ENCODE measurements around the gene PTPRD. TPM values are rescaled to one million over a fixed set of nuclear protein-coding genes. Genes with fewer than 3 reads are reported as not detected.
"Not testable (repeated sequence)": the region's sequence is repeated elsewhere in the genome, so short reads cannot be mapped to it uniquely, and the experiment has no call there.

Gene PTPRD
- total RNA-seq, 4 donors from 2014 or later = 0.78 to 11.7 (median 1.6) TPM

DNA sequence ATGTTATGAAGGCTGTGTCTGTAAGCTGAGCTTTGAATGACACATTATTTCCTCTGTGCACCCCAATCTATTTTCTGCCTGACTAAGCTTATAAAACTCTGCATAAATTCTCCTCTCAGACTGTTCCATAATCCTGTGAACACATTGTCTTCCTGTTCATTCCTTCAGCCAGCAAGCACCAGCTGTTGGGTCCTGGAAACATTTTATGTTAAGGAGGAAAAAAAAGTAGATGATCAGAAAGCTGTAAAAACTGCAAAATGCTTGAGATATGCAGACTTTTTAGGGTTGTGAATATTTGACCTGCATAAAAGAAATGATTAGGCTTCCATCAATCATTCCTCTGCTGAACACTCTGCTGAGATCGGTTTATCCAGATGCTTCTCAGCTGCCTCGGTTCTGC lies 1567.2 kb downstream of the PTPRD start:
- H3K4me1 ChIP-seq = no peaks in the 10 kb centered on the region
- intact Hi-C loops (cut with DNase I; ENCODE audit: low total_unique reads) = no loop called here
- no peaks in the 10 kb centered on the region for H3K9me3 ChIP-seq
- H3K27me3 ChIP-seq = no peaks in the 10 kb centered on the region
- no peak overlapping the region for H3K4me3 ChIP-seq
- in situ Hi-C loops (cut with MboI; ENCODE audit: low sequenced_read_pairs in 4 of 4) = no loop called here
- DNase-seq (no peak), ATAC-seq (no peak)
- H3K27ac ChIP-seq = no peak overlapping the region
- no peak for TF ChIP-seq POLR2A (IDR thresholded peaks at IDR 0.05)
- TF ChIP-seq, protein P1, sequence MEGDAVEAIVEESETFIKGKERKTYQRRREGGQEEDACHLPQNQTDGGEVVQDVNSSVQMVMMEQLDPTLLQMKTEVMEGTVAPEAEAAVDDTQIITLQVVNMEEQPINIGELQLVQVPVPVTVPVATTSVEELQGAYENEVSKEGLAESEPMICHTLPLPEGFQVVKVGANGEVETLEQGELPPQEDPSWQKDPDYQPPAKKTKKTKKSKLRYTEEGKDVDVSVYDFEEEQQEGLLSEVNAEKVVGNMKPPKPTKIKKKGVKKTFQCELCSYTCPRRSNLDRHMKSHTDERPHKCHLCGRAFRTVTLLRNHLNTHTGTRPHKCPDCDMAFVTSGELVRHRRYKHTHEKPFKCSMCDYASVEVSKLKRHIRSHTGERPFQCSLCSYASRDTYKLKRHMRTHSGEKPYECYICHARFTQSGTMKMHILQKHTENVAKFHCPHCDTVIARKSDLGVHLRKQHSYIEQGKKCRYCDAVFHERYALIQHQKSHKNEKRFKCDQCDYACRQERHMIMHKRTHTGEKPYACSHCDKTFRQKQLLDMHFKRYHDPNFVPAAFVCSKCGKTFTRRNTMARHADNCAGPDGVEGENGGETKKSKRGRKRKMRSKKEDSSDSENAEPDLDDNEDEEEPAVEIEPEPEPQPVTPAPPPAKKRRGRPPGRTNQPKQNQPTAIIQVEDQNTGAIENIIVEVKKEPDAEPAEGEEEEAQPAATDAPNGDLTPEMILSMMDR (IDR thresholded peaks at IDR 0.05 in 4 of 5, conservative IDR thresholded peaks at IDR 0.05 in 1 of 5) = no peak
- H3K36me3 ChIP-seq = no peaks in the 10 kb centered on the region

DNA sequence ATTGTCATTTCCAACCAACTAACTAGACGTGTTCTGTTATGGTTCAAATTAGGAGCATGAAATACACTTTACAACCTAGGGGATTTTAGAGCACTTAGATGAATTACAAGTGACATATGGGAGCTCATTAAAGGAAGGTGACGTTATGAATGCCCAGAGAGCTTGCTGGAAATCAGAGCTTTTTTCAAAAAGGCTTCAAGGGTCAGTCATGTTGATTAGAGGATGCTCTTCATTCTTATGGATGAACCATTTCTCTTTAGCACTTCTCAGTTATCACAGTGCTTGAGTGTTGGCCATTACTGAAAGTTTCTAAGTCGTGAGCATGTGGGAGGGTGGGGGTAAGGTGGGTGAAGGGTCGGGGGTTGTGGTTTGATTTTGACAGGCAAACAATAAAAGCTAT lies 1567.7 kb downstream of the PTPRD start:
- Histone ChIP-seq H3K27ac (no peak overlapping the region), H3K36me3 (no peaks in the 10 kb centered on the region), H3K4me3 (no peak overlapping the region), H3K4me1 (no peaks in the 10 kb centered on the region), H3K27me3 (no peaks in the 10 kb centered on the region), H3K9me3 (no peaks in the 10 kb centered on the region)
- intact Hi-C loops (cut with DNase I; ENCODE audit: low total_unique reads) (no loop called here), in situ Hi-C loops (cut with MboI; ENCODE audit: low sequenced_read_pairs in 4 of 4) (no loop called here)
- TF ChIP-seq, protein P1 (IDR thresholded peaks at IDR 0.05 in 4 of 5, conservative IDR thresholded peaks at IDR 0.05 in 1 of 5) = no peak
- ATAC-seq (no peak), DNase-seq (no peak)

DNA sequence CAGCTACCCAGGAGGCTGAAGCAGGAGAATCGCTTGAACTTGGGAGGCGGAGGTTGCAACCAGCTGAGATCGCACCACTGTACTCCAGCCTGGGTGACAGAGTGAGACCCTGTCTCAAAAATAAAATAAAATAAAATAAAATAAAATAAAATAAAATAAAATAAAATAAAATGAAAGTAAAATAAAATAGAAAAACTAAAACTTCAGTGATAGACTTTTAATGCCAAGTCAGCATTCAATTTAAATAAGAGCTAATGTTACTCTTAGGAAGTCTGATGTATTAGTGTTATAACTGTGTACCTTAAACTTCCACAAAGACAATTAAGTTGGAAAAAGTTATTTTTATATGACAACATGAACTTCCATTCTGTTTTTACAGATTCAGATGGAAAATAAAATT lies 1569.0 kb downstream of the PTPRD start:
- H3K9me3 ChIP-seq; DNase-seq; H3K27ac ChIP-seq; in situ Hi-C loops (cut with MboI; ENCODE audit: low sequenced_read_pairs in 4 of 4); H3K4me3 ChIP-seq; H3K36me3 ChIP-seq; ATAC-seq; H3K4me1 ChIP-seq; H3K27me3 ChIP-seq; intact Hi-C loops (cut with DNase I; ENCODE audit: low total_unique reads): not testable (repeated sequence)

DNA sequence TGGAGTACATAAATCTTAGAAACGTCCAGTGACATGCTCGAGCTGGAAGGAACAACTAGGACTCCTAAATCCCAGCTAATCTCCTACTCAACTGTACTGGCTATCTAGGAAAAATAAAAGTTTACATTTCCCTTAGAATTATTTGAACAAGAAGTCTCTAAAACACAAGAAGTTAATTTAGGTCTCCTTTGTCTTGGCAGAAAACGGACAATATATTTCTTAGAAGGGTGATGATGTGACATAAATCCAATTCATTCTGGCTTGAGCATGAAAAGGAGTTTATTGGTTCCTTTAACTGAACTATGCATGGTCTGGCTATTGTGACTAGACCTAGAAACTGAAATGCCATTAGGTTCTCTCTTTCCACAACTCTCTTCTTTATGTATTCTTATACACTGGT lies 1571.0 kb downstream of the PTPRD start:
- no peak for ATAC-seq
- Histone ChIP-seq H3K4me3 (no peak overlapping the region), H3K9me3 (no peaks in the 10 kb centered on the region)

DNA sequence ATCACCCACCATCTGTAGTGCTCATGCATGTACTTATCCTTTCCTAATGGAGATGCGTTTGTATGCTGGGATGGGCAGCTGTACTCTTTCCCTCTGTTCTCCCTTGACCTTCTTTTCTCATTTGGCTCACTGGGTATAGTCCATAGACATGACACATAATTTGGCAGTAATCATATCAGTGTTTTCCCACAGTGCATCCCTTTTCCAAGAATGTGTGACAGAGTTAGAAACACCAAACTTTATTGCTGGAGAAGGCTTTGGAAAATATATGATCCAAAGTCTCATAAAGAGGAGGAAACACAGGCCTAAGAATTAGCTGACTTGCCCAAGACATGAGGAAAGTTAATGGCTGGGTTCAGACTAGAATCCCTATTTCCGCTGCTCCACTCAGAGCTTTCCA lies 1579.8 kb downstream of the PTPRD start:
- intact Hi-C loops (cut with DNase I; ENCODE audit: low total_unique reads) (no loop called here), in situ Hi-C loops (cut with MboI; ENCODE audit: low sequenced_read_pairs in 4 of 4) (no loop called here)
- no peak for DNase-seq
- Histone ChIP-seq H3K9me3 (no peaks in the 10 kb centered on the region), H3K27me3 (no peaks in the 10 kb centered on the region), H3K4me1 (no peaks in the 10 kb centered on the region), H3K4me3 (no peak overlapping the region), H3K36me3 (no peaks in the 10 kb centered on the region), H3K27ac (no peak overlapping the region)
- no peak for TF ChIP-seq POLR2A (IDR thresholded peaks at IDR 0.05)
- TF ChIP-seq, protein P1 (IDR thresholded peaks at IDR 0.05 in 4 of 5, conservative IDR thresholded peaks at IDR 0.05 in 1 of 5) = no peak
- ATAC-seq = no peak

More for the DNA sequence above, 1571.0 kb downstream of the PTPRD start:
- in situ Hi-C loops (cut with MboI; ENCODE audit: low sequenced_read_pairs in 4 of 4) (no loop called here), intact Hi-C loops (cut with DNase I; ENCODE audit: low total_unique reads) (no loop called here)
- DNase-seq = no peak
- no peak for TF ChIP-seq POLR2A (IDR thresholded peaks at IDR 0.05)
- TF ChIP-seq, protein P1 (IDR thresholded peaks at IDR 0.05 in 4 of 5, conservative IDR thresholded peaks at IDR 0.05 in 1 of 5) = no peak
- Histone ChIP-seq H3K36me3 (no peaks in the 10 kb centered on the region), H3K4me1 (no peaks in the 10 kb centered on the region), H3K27ac (no peak overlapping the region), H3K27me3 (no peaks in the 10 kb centered on the region)
